ENCODE measurements around the gene ESYT3.

The ESYT3 gene

GRCh38 chr3:138469874-138470273 is 35.5 kb downstream of the ESYT3 start:
- no peak overlapping the region for H3K27ac Mint-ChIP-seq
- no peaks in the 10 kb centered on the region for H3K36me3 Mint-ChIP-seq (ENCODE audit: low read depth)
- H3K9me3 Mint-ChIP-seq, result no peaks in the 10 kb centered on the region
- TF ChIP-seq CTCF (IDR thresholded peaks at IDR 0.05; ENCODE audit: unreplicated experiment in 3 of 3), result no peak
- no peak overlapping the region for H3K4me3 Mint-ChIP-seq
- H3K27me3 Mint-ChIP-seq (ENCODE audit: low read depth), result no peaks in the 10 kb centered on the region
- peaks cover 19% of the 10 kb centered on the region for H3K4me1 Mint-ChIP-seq

- H3K36me3 Mint-ChIP-seq (ENCODE audit: low read depth), result no peaks in the 10 kb centered on the region
- no peak for TF ChIP-seq CTCF (IDR thresholded peaks at IDR 0.05; ENCODE audit: unreplicated experiment in 3 of 3)
- H3K4me1 Mint-ChIP-seq, result peaks cover 12% of the 10 kb centered on the region
- H3K9me3 Mint-ChIP-seq, result no peaks in the 10 kb centered on the region
- no peaks in the 10 kb centered on the region for H3K27me3 Mint-ChIP-seq (ENCODE audit: low read depth)
- no peak overlapping the region for H3K4me3 Mint-ChIP-seq
- no peak overlapping the region for H3K27ac Mint-ChIP-seq
Measured at GRCh38 chr3:138470687-138471086, 36.3 kb downstream of the ESYT3 start.

GRCh38 chr3:138471481-138471880 is 37.1 kb downstream of the ESYT3 start:
- no peaks in the 10 kb centered on the region for H3K9me3 Mint-ChIP-seq

GRCh38 chr3:138472141-138472825 is 37.9 kb downstream of the ESYT3 start:
- Mint-ChIP-seq H3K4me1 (no peaks in the 10 kb centered on the region), H3K9me3 (no peaks in the 10 kb centered on the region), H3K27ac (no peak overlapping the region), H3K27me3 (ENCODE audit: low read depth) (no peaks in the 10 kb centered on the region), H3K36me3 (ENCODE audit: low read depth) (no peaks in the 10 kb centered on the region), H3K4me3 (no peak overlapping the region)
- no peak for TF ChIP-seq CTCF (IDR thresholded peaks at IDR 0.05; ENCODE audit: unreplicated experiment in 3 of 3)

More at GRCh38 chr3:138471481-138471880, 37.1 kb downstream of the ESYT3 start:
- no peak for TF ChIP-seq CTCF (IDR thresholded peaks at IDR 0.05; ENCODE audit: unreplicated experiment in 3 of 3)
- Mint-ChIP-seq H3K27me3 (ENCODE audit: low read depth) (no peaks in the 10 kb centered on the region), H3K4me1 (peaks cover 4% of the 10 kb centered on the region), H3K36me3 (ENCODE audit: low read depth) (no peaks in the 10 kb centered on the region), H3K4me3 (no peak overlapping the region), H3K27ac (no peak overlapping the region)

GRCh38 chr3:138473391-138473790 is 39.0 kb downstream of the ESYT3 start:
- no peak for TF ChIP-seq CTCF (IDR thresholded peaks at IDR 0.05; ENCODE audit: unreplicated experiment in 3 of 3)
- Mint-ChIP-seq H3K36me3 (ENCODE audit: low read depth) (no peaks in the 10 kb centered on the region), H3K27me3 (ENCODE audit: low read depth) (no peaks in the 10 kb centered on the region), H3K27ac (no peak overlapping the region), H3K4me3 (no peak overlapping the region), H3K4me1 (no peaks in the 10 kb centered on the region), H3K9me3 (no peaks in the 10 kb centered on the region)

DNA sequence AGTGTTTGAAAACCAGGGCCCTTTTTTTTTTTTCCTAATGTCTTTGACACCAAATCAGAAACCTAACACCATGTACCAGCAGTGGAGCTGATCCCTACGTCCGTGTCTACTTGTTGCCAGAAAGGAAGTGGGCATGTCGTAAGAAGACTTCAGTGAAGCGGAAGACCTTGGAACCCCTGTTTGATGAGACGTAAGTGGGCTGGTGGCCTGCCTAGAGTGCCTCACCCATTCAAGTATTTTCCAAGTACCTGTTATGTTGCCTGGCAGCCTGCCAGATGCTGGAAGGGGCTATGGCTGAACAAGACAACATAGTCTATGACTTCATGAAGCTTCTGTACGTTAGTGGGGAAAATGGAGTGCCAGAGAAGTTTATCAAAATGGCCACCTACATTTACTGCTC is 39.7 kb downstream of the ESYT3 start:
- H3K9me3 Mint-ChIP-seq, result no peaks in the 10 kb centered on the region
- no peak overlapping the region for H3K4me3 Mint-ChIP-seq
- no peak overlapping the region for H3K27ac Mint-ChIP-seq
- TF ChIP-seq CTCF (IDR thresholded peaks at IDR 0.05; ENCODE audit: unreplicated experiment in 3 of 3), result no peak
- H3K27me3 Mint-ChIP-seq (ENCODE audit: low read depth), result no peaks in the 10 kb centered on the region
- no peaks in the 10 kb centered on the region for H3K36me3 Mint-ChIP-seq (ENCODE audit: low read depth)
- no peaks in the 10 kb centered on the region for H3K4me1 Mint-ChIP-seq
